ENCODE measurements around the gene NLK. TPM values are rescaled to one million over a fixed set of nuclear protein-coding genes. Genes with fewer than 3 reads are reported as not detected.

Gene NLK
- total and polyA plus RNA-seq, 2 donors (not counting 1 experiment from before 2014, with no cell fraction given), result 12.7 to 24.8 TPM

DNA sequence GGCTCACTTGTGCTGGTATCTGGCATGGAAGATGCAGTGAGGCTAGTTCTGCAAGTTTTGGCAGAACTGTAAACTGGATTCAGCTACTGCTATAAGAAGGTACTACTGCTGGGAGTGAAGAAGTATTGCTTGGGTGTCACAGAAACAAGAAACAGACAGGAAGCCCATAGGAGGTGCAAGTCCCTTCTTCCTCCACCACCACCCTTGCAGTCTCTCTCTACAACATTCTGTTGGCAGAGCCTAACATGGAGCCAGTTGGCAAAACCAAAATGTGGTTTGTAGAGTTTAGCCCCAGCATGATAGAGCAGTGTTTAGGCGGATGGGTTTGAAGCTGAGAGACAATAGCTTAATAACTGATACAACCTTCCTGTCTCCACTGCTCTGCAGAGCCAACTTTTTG is 72.6 kb downstream of the NLK start:
- DNase-seq (no peak), ATAC-seq (ENCODE audit: low read depth) (no peak)
- Histone ChIP-seq H3K4me2 (replicated peaks; ENCODE audit: low read depth, low read length, poor library complexity, severe bottlenecking) (no peak overlapping the region), H3K4me1 (ENCODE audit: control insufficient read depth in 2 of 2, insufficient read depth in 2 of 2, low read length in 2 of 2) (peaks cover 0 to 8% of the 10 kb centered on the region in 2 donors), H2AFZ (ENCODE audit: insufficient read depth, low read depth, low read length, poor library complexity, severe bottlenecking) (no peak overlapping the region), H3K9ac (ENCODE audit: low read length) (no peak overlapping the region), H3K27me3 (replicated peaks in 1 of 4; ENCODE audit: control extremely low read depth in 1 of 4, control insufficient read depth in 3 of 4, insufficient read depth in 4 of 4, low read length in 3 of 4) (no peaks in the 10 kb centered on the region), H3K36me3 (replicated peaks in 1 of 2; ENCODE audit: control extremely low read depth in 1 of 2, control insufficient read depth in 1 of 2, extremely low read depth in 1 of 2, insufficient read depth in 2 of 2, low read length in 1 of 2) (no peaks in the 10 kb centered on the region), H3K4me3 (ENCODE audit: control extremely low read depth in 1 of 5, extremely low read depth in 1 of 5, insufficient read depth in 1 of 5, low read depth in 2 of 5, low read length in 4 of 5) (no peak overlapping the region), H3K79me2 (ENCODE audit: control insufficient read depth, insufficient read depth, low read length) (peaks cover 37% of the 10 kb centered on the region), H3K9me3 (ENCODE audit: control extremely low read depth in 1 of 3, control insufficient read depth in 2 of 3, insufficient read depth in 1 of 3, low read length in 2 of 3) (no peaks in the 10 kb centered on the region), H4K20me1 (ENCODE audit: control insufficient read depth, insufficient read depth, low read length, poor library complexity, severe bottlenecking) (no peaks in the 10 kb centered on the region), H3K27ac (ENCODE audit: low read length in 2 of 2) (no peak overlapping the region)
- WGBS (ENCODE audit: insufficient coverage), result no CpG with 5 or more reads among the region's 1 CpG
- Mint-ChIP-seq H3K4me1 (peaks cover 28% of the 10 kb centered on the region), H3K27ac (no peak overlapping the region), H3K9me3 (ENCODE audit: insufficient read depth) (peaks cover 5% of the 10 kb centered on the region), H3K4me3 (no peak overlapping the region), H3K27me3 (no peaks in the 10 kb centered on the region)
- intact Hi-C loops (cut with micrococcal nuclease), result no loop called here
- ChIA-PET POLR2A (no interaction called here), CTCF (no interaction called here)
- TF ChIP-seq EZH2 (IDR thresholded peaks at IDR 0.05; ENCODE audit: borderline replicate concordance, insufficient read depth, low read depth, low read length, poor library complexity, severe bottlenecking) (no peak), CTCF (IDR thresholded peaks at IDR 0.05) (no peak)

DNA sequence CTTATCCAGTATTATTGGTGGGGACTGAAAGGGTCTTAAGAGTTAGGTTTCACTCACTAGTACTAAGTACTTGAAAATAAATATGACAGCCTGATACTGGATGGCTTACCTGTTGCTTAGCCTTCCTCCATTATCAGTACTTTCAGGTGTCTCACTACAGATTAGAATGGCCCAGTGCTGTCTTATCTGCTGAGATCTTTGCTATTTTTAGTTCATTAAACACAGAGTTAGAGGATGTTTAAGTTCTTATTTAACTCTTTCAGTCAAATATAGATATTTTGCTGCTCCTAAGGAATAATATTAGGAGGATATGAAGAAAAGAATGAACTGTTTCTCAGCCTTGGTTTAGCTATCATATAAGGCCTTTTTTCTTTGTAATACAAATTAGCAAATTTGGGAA is 74.8 kb downstream of the NLK start:
- DNase-seq (no peak), ATAC-seq (ENCODE audit: low read depth) (no peak)
- no peaks in the 10 kb centered on the region for H3K27me3 Mint-ChIP-seq
- H3K4me2 ChIP-seq (replicated peaks; ENCODE audit: low read depth, low read length, poor library complexity, severe bottlenecking), result no peak overlapping the region
- H3K4me1 ChIP-seq (ENCODE audit: control insufficient read depth in 2 of 2, insufficient read depth in 2 of 2, low read length in 2 of 2), result peaks cover 0 to 8% of the 10 kb centered on the region in 2 donors
- no peaks in the 10 kb centered on the region for H3K9me3 Mint-ChIP-seq (ENCODE audit: insufficient read depth)
- no peak overlapping the region for H3K9ac ChIP-seq (ENCODE audit: low read length)
- TF ChIP-seq CTCF (IDR thresholded peaks at IDR 0.05) (no peak), EZH2 (IDR thresholded peaks at IDR 0.05; ENCODE audit: borderline replicate concordance, insufficient read depth, low read depth, low read length, poor library complexity, severe bottlenecking) (no peak)
- H3K27ac ChIP-seq (ENCODE audit: low read length in 2 of 2), result no peak overlapping the region
- no peaks in the 10 kb centered on the region for H3K36me3 ChIP-seq (replicated peaks in 1 of 2; ENCODE audit: control extremely low read depth in 1 of 2, control insufficient read depth in 1 of 2, extremely low read depth in 1 of 2, insufficient read depth in 2 of 2, low read length in 1 of 2)
- no peaks in the 10 kb centered on the region for H4K20me1 ChIP-seq (ENCODE audit: control insufficient read depth, insufficient read depth, low read length, poor library complexity, severe bottlenecking)
- no peaks in the 10 kb centered on the region for H3K27me3 ChIP-seq (replicated peaks in 1 of 4; ENCODE audit: control extremely low read depth in 1 of 4, control insufficient read depth in 3 of 4, insufficient read depth in 4 of 4, low read length in 3 of 4)
- no peak overlapping the region for H3K4me3 Mint-ChIP-seq
- peaks cover 26% of the 10 kb centered on the region for H3K79me2 ChIP-seq (ENCODE audit: control insufficient read depth, insufficient read depth, low read length)
- no peak overlapping the region for H3K4me3 ChIP-seq (ENCODE audit: control extremely low read depth in 1 of 5, extremely low read depth in 1 of 5, insufficient read depth in 1 of 5, low read depth in 2 of 5, low read length in 4 of 5)
- H3K27ac Mint-ChIP-seq, result no peak overlapping the region
- intact Hi-C loops (cut with micrococcal nuclease), result no loop called here
- ChIA-PET POLR2A (no interaction called here), CTCF (no interaction called here)
- no peak overlapping the region for H2AFZ ChIP-seq (ENCODE audit: insufficient read depth, low read depth, low read length, poor library complexity, severe bottlenecking)
- H3K4me1 Mint-ChIP-seq, result peaks cover 28% of the 10 kb centered on the region
- no peaks in the 10 kb centered on the region for H3K9me3 ChIP-seq (ENCODE audit: control extremely low read depth in 1 of 3, control insufficient read depth in 2 of 3, insufficient read depth in 1 of 3, low read length in 2 of 3)

Measured in B cell (primary cell).